ENCODE results near the gene ZBTB20.

GRCh38 chr3:114336122-114336697, 810.9 kb downstream of the ZBTB20 start:
- TF ChIP-seq, protein P1, sequence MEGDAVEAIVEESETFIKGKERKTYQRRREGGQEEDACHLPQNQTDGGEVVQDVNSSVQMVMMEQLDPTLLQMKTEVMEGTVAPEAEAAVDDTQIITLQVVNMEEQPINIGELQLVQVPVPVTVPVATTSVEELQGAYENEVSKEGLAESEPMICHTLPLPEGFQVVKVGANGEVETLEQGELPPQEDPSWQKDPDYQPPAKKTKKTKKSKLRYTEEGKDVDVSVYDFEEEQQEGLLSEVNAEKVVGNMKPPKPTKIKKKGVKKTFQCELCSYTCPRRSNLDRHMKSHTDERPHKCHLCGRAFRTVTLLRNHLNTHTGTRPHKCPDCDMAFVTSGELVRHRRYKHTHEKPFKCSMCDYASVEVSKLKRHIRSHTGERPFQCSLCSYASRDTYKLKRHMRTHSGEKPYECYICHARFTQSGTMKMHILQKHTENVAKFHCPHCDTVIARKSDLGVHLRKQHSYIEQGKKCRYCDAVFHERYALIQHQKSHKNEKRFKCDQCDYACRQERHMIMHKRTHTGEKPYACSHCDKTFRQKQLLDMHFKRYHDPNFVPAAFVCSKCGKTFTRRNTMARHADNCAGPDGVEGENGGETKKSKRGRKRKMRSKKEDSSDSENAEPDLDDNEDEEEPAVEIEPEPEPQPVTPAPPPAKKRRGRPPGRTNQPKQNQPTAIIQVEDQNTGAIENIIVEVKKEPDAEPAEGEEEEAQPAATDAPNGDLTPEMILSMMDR (IDR thresholded peaks at IDR 0.05; ENCODE audit: insufficient read depth, low read length): peak; percentile 33
- TF ChIP-seq POLR2AphosphoS5 (IDR thresholded peaks at IDR 0.05; ENCODE audit: low read depth): no peak
- TF ChIP-seq, protein P2, sequence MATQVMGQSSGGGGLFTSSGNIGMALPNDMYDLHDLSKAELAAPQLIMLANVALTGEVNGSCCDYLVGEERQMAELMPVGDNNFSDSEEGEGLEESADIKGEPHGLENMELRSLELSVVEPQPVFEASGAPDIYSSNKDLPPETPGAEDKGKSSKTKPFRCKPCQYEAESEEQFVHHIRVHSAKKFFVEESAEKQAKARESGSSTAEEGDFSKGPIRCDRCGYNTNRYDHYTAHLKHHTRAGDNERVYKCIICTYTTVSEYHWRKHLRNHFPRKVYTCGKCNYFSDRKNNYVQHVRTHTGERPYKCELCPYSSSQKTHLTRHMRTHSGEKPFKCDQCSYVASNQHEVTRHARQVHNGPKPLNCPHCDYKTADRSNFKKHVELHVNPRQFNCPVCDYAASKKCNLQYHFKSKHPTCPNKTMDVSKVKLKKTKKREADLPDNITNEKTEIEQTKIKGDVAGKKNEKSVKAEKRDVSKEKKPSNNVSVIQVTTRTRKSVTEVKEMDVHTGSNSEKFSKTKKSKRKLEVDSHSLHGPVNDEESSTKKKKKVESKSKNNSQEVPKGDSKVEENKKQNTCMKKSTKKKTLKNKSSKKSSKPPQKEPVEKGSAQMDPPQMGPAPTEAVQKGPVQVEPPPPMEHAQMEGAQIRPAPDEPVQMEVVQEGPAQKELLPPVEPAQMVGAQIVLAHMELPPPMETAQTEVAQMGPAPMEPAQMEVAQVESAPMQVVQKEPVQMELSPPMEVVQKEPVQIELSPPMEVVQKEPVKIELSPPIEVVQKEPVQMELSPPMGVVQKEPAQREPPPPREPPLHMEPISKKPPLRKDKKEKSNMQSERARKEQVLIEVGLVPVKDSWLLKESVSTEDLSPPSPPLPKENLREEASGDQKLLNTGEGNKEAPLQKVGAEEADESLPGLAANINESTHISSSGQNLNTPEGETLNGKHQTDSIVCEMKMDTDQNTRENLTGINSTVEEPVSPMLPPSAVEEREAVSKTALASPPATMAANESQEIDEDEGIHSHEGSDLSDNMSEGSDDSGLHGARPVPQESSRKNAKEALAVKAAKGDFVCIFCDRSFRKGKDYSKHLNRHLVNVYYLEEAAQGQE (IDR thresholded peaks at IDR 0.05; ENCODE audit: insufficient replicate concordance, low read depth): no peak
- TF ChIP-seq SPI1 (IDR thresholded peaks at IDR 0.05; ENCODE audit: borderline replicate concordance, low read depth): no peak
